ENCODE results near the gene PPP2R3A.
"Not testable (repeated sequence)": the region's sequence is repeated elsewhere in the genome, so short reads cannot be mapped to it uniquely, and the experiment has no call there.

The PPP2R3A gene, protein sequence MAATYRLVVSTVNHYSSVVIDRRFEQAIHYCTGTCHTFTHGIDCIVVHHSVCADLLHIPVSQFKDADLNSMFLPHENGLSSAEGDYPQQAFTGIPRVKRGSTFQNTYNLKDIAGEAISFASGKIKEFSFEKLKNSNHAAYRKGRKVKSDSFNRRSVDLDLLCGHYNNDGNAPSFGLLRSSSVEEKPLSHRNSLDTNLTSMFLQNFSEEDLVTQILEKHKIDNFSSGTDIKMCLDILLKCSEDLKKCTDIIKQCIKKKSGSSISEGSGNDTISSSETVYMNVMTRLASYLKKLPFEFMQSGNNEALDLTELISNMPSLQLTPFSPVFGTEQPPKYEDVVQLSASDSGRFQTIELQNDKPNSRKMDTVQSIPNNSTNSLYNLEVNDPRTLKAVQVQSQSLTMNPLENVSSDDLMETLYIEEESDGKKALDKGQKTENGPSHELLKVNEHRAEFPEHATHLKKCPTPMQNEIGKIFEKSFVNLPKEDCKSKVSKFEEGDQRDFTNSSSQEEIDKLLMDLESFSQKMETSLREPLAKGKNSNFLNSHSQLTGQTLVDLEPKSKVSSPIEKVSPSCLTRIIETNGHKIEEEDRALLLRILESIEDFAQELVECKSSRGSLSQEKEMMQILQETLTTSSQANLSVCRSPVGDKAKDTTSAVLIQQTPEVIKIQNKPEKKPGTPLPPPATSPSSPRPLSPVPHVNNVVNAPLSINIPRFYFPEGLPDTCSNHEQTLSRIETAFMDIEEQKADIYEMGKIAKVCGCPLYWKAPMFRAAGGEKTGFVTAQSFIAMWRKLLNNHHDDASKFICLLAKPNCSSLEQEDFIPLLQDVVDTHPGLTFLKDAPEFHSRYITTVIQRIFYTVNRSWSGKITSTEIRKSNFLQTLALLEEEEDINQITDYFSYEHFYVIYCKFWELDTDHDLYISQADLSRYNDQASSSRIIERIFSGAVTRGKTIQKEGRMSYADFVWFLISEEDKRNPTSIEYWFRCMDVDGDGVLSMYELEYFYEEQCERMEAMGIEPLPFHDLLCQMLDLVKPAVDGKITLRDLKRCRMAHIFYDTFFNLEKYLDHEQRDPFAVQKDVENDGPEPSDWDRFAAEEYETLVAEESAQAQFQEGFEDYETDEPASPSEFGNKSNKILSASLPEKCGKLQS (N-terminal part only)

DNA sequence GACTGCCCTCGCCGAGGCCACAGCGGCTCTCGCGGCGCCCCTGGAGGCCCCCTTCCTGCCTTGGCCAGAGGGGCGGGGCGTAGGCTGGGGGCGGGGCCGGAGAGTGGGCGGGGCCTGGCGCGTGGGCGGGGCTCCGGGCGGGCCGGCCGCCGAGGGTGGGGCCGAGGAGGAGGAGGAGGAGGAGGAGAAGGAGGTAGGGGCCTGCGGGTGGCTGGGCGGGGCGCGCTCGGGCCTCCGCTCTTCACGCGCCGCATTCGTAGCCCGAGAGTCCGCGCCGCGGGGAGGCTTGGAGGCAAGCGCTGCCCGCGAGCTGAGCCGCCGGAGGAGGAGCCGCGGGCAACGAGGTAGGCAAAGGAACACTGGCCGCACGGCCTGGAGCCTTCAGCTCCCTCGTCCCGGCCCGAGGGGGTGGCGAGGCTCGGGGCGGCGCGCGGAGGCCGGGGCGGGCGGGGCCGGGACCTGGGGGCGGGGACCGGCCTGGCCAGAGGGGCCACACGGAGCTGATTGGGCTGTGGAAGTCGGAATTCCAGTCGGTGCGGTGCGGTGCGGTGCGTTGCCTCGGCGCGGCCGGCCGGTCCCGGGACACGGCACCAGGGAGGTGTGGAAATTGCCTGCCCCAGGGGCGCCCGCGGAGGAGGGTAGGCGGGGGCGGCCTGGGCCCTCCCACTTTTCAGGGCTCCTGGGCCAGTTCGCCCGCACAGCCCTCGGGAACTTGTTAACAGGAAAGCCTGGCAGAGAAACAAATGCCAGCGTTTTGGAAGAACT lies at the start of gene PPP2R3A:
PPP2R3A (plus strand) TSS at position 223 of the 765 bp plus-strand sequence. CDS start 35,771 bp downstream, outside the sequence.
- peak; percentile 71 for DNase-seq

DNA sequence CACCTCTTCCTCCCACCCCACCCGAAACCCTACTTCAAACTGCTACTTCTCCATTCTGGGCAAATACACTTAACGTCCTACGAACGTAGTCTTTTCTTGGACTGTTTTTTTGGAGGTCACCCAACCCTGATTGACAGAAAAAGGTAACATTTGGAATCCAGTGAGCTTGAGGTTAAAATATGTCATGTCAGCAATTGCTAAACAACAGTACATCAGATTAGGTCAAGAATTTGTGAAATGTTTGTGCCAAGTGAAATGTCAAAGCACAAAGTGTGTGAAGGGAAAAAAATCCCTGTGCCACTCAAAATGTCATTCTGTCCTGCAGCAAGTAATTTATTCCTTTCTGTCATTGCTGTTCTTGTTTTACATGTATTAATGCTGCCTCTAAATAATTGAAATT lies 49.2 kb upstream of the PPP2R3A start:
- DNase-seq: no peak

DNA sequence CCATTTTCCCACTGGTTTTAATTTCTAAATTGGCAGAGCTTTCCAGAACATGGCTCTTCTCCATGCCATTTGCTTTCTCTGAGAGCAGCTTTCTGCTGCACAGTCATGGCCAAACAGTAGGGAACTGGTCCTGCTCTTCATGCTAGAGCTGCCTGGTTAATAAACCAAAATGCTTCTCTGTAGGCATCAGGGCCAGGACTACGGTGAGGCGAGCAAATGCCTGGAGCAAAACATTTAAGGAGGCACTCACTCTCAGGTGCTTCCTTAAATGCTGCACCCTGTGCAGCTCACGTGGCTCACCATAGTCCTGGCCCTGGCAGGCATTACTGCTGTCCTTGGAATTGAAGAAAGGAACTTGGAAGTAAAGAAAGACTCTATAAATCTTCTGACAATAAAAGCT lies 48.5 kb upstream of the PPP2R3A start:
- DNase-seq: no peak

DNA sequence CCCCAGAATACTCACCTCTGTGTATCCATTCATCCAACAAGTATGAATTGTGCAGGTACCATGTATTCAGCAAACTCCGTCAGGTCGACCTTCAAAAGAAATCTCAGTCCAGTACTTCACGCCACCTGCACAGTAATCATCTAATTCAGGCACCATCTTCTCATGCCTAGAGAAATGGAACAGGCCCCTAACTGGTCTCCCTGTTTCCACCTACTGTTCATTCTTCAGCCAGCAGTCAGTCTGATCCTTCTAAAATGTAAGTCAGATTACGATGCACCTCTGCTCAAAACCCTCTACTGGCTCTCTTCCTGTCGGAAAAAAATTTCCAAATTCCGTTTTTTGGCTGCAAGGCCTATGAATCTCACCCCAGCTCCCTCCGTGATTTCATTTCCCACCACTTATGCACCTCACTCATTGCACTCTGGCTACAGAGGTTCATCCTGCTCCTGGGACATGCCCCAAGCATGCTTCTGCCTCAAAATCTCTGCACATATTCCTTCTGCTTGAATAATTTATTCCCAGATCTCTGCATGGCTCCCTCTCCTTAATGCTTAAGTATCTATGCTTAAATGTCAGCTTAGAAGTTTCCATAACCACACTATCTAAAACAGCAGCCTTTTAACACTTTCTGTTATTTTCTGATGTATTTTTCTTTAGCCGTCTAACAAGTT lies 47.5 kb upstream of the PPP2R3A start:
- no peak for DNase-seq

DNA sequence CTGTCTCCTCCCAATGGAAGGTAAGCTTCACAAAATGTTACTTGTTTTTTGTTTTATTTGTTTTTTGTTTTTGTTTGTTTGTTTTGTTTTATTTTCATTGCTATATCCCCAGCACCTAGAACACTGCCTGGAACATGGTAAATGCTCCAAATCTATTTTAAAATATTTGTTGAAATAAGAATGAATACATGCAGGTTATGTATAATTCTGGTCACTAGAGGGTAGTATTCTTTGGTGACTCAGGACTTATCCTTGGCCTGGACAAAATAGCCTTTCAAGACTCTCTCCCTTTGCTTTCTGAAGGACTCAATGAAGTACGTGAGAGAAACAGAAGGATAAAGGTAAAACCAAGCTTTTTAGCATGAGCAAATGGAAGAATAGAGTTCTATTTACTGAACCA lies 46.9 kb upstream of the PPP2R3A start:
- no peak for DNase-seq

DNA sequence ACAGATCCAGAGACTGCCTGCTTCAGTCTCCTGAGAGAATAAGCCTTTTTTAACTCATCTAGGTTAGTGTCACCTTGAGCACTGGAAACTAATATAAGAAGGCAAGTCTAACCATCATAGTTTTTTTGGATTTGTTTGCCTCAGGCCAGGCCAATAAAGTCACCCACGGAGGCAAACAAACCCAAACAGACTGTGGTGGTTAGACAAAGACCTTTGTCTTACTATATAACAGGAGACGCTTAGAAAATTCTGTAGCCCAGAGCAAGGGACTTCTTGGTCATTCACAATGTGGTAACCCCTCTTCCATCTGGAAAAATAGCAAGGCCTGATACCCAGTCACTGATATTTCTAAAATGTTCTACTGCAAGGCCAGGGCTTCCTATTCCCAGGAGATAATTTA lies 45.3 kb upstream of the PPP2R3A start:
- DNase-seq: no peak

DNA sequence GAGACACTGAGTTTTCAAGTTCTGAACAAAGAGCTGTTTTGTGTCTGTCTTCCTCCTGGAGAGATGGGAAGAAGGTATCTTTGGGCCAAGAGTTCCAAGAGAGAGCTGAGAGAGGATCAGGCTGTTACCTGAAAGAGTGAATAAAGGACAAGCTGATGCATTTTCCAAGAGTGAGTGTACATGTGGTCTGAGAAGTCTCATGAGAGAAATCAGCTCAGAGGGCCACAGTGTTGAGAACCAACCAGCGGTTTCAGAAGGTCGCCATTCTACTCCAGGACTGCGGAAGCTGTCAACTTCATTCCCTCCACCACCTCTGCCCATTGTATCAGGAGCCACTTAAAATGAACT lies 42.7 kb upstream of the PPP2R3A start:
- DNase-seq: no peak

DNA sequence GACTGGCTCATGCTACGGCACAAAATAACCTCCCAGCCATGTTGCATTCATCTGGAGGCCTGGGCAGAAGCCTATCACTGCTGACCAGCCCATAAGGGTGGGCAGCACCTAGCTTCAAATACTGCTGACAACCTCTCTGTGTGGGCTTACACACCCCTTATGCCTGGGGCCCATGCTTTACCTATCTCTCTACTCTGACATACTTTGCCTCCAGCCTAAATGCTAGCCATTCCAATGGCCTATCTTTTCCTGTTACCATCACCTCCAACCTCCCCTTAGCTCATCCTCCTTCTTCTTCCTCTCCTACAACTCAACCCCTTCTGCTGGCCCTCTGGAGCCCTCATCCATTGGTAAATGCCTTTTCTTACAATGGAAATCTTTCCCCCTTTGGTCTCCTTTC lies 41.0 kb upstream of the PPP2R3A start:
- DNase-seq: no peak

DNA sequence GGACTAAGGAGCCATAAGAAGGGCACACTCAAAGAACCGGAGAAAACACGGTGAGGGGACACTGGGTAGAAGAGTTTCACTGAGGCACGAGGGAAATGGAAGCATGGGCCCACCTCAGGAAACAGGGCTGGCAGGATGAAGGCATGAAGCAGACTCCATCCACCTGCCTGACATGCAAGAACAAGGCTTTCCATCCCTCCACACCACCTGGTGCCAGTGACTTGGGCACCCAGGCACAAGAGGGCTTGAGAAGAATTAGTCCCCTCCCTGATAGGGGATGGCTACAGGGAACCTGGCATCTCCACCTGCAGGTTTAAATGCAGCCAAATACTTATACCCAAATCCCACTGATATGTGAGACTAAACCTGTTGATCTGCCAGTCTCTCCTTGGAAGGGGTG lies 38.9 kb upstream of the PPP2R3A start:
- no peak for DNase-seq

DNA sequence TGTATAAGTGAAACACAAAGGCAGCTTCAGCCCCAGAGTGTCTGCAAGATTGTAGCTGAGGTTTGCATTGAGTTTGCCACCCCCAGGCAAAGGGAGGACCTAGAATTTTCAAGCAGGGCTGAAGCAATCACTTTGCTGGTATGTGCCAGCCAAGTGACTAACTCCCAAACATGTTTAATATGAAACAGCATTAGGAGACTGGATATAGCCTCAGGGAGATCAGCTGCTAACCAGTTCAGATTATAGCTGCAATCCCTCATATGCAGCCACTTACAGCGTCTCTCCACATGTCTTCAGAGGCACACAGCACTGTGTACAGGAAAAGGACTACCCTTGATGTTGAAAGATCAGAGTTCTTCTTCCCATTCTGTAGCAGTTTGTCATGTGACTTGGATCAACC lies 38.4 kb upstream of the PPP2R3A start:
- no peak for DNase-seq

DNA sequence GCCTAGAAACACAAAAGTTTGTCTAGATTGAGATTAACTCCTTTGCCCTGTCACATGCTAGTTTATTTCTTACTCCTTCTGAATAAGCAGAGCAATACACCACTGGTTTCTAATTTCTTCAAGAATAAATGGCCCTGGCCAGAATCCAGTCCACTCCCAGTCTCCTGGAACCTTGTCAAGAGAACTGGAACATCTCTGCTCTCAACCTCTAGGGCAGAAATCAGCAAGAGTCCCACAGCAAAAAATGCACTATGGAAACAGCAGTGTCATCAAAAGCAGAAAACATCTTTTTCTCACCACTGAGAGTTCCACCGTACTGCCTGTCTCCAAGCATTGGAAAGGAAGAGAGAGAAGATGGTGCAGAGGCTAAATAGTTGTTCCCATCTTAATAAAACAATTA lies 35.9 kb upstream of the PPP2R3A start:
- DNase-seq: no peak

DNA sequence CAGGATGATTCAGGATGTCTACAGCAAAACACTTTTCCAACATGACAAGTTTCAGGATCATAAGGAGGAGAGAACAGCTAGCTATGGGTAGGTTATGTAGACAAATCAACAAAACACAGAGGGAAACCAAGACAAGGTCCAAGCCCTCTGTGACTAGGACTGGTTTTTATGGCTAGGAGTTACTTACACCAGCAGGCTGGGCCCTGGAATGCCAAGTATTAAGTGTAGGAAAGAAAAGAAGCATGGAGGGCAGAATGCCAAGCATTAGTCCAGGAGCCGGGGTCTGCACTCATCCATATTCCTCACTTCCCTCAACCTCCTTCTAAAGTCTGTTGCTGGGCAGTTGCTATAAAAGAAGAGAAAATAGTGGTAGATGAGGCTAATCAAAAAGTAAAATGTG lies 35.3 kb upstream of the PPP2R3A start:
- DNase-seq: no peak

DNA sequence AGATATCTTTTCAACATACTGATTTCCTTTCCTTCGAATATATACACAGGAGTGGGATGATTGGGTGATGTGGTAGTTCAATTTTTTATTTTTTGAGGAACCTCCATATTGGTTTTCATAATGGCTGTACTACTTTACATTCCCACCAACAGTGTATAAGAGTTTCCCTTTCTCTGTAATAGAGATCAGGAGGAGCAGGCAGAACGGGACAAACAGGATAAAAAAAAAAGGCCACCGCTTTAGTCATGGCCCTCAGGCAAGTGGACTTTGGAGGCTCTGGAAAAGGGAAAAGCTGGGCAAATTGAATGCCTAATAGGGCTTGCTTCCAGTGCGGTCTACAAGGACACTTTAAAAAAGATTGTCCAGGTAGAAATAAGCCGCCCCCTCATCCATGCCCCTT lies 30.4 kb upstream of the PPP2R3A start:
- not testable (repeated sequence) for DNase-seq

DNA sequence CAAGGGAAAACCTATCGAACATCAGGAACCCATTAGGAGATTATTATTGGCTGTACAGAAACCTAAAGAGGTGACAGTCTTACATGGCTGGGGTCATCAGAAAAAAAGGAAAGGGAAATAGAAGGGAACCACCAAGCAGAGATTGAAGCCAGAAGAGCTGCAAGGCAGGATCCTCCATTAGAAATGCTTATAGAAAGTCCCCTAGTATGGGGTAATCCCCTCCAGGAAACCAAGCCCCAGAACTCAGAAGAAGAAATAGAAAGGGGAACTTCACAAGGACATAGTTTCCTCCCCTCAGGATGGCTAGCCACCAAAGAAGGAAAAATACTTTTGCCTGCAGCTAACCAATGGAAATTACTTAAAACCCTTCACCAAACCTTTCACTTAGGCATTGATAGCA lies 27.8 kb upstream of the PPP2R3A start:
- not testable (repeated sequence) for DNase-seq

DNA sequence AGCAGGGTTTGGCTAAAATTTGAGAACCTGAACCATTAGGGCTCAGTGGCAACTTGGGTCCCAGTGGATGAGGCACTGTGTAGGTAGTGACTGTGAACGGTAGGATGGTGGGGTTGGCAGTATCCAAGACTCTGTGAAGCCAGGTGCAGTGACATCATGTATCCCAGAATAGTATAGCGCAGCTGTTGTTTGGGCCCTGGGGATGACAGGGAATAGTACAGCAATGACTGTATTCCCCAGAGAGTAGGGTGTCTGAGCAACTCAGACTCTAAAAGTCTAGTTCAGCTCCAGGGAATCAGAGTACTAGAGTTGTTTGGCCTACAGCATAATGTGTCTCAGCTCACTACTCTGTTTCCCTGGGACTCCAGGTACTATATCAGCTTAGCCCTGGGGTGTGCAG lies 20.7 kb upstream of the PPP2R3A start:
- DNase-seq: no peak

DNA sequence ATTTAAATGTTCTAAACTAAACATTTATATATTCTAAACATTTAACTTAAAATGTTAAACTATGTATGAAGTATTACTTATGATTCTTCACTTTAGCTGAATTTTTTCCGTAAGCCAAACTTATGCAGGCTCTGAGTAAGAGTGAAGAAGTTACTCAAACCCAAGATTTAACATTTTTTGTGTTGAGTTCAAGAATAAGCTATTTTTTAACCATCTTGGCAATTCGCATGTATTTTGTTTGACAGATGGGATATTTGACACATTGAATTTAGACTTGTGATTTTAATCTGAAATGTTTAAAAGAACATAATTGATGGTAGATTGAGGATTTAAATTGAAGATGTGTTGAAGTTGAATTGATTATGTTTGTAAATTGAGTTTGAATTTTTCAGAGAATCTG lies 14.6 kb upstream of the PPP2R3A start:
- DNase-seq: no peak

DNA sequence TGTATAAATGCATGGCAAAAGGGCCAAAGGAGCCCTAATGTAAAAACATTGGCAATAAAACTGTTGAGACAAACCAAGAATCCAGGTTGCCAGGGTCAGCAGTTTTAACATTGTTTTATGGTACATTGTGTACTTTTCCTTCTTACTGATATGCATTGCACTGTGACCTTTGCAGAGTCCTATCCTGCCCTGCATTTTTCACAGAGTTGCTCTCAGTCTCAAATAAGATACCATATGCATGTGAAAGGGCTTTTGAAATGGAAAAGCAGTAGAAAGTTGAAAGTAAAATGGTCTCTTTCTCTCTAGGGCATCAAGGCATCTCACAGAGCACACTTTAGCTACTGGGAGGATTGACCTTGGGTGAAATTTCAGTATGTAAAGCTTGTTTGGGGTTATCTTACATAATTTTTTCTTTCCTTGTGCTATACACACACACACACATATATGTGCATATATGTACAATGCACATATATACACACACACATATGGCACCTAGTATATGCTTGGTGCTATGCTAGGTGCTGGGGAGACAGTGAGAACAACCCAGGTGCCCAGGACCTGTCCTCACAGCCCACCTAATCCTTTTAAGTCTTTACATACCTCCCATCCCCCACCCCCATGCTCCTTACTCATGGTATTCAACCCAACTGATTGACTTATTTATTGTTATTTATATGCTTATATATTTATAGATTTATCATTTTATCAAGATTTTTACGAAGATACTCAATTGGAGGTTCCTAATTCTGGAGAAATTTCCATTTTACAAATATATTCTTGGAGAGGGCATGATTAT lies 1.2 kb upstream of the PPP2R3A start:
- no peak for DNase-seq

DNA sequence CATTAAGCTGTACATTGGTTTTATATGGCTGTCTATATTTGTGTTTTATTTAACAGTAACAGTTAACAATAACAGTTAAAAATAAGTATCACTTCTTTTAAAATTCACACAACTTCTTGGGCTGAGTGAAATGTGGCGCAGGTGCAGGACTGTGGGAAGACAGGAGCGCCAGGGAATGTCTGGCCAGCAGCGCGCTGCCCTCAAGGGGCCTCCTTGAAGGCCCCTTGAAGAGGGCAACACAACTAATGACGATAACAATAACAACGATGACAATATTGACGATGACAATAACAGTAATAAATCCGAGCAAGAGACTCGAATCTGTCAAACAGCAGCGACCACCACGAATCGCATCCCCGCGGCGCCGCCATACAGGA lies 411 bp upstream of the PPP2R3A start:
- DNase-seq: peak; percentile 49

DNA sequence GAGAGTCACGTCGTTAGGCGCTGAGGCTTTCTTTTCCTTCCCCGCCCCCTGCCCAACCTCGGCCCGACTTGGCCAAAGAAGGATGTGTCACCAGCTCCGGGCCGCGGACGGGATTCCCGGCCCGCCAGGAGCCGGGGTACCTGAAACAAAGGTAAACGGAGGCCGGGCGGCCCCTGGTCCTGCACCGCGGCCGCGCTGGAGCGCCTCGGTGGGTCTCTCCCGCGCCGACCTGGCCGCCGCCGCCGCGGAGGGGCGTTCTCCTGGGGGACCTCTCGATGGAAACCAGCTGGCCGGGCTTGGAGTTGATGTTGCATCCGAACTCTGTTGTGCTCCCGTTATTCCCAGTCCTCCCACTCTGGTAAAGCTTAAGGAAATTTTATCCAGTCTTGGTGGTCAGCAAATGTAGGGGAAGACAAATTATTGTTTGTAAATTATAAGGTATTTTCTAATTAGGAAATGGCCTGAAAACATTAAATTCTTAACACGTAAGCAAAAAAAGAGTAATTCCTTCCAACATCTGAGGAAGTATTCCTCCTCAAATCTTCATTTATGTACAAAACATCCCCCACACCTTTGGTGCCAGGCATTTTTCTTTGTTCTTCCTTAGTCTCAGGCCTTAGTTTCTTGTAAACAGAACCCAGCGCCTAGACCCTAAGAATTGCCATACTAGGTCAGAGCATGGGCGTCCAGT lies 888 bp downstream of the PPP2R3A start:
- peak; percentile 20 for DNase-seq

DNA sequence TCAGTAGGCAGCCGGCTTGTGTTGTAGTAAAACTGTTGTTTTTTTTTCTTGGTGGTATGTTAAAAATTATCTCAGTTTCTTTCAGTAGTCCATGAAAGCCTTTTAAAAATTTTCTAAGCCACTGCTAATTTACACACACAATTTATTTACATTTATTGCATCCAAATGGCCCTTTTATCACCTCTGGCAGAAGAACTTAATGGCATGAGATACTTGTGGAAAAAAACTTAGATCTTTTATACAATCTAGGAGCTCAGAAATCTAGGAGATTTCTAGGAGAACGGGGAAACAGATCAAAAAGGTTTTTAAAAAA lies 1.4 kb downstream of the PPP2R3A start:
- no peak for DNase-seq

DNA sequence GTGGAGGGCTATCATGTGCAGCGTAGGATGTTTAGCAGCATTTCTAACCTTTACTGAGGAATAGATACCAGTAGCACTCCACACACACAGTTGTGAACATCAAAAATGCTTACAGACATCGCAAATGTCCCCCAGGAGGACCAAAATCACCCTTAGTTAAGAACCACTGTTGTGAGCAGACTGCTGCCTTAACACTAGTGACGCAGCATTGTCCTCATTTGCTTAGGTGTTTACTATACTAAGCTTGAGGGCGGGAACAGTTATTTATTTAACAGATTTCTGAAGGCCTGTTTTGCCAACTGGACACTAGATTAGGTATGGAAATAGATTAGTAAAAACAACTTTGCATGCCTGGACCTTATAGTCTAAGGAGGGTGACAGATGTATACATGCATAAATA lies 2.3 kb downstream of the PPP2R3A start:
- no peak for DNase-seq

Data from NCI-H1092 treated with DMSO at 0.1 percent for 48 hours (cell line).